ENCODE results near the gene ZNF219.

ZNF219 gene

GRCh38 chr14:21098076-21098891, at the start of gene ZNF219:
Gene ZNF219, minus strand, starts transcription at chr14:21098655. Its CDS starts 5,064 bp downstream, at chr14:21093591.
- no peak for DNase-seq (ENCODE audit: low read depth, low spot score)

GRCh38 chr14:21145437-21145836, 47.0 kb upstream of the ZNF219 start:
- no peak for DNase-seq (ENCODE audit: low read depth, low spot score)

- DNase-seq (ENCODE audit: low read depth, low spot score), result no peak
Measured at GRCh38 chr14:21142357-21142756, 43.9 kb upstream of the ZNF219 start.

- no peak for DNase-seq (ENCODE audit: low read depth, low spot score)
Measured at GRCh38 chr14:21136024-21136423, 37.6 kb upstream of the ZNF219 start.

- DNase-seq (ENCODE audit: low read depth, low spot score), result no peak
Measured at GRCh38 chr14:21133901-21134300, 35.4 kb upstream of the ZNF219 start.

- DNase-seq (ENCODE audit: low read depth, low spot score), result no peak
Measured at GRCh38 chr14:21123429-21123828, 25.0 kb upstream of the ZNF219 start.

GRCh38 chr14:21121122-21121521, 22.7 kb upstream of the ZNF219 start:
- DNase-seq (ENCODE audit: low read depth, low spot score), result no peak

GRCh38 chr14:21120686-21121085, 22.2 kb upstream of the ZNF219 start:
- no peak for DNase-seq (ENCODE audit: low read depth, low spot score)

- no peak for DNase-seq (ENCODE audit: low read depth, low spot score)
Measured at GRCh38 chr14:21118933-21119332, 20.5 kb upstream of the ZNF219 start.

- no peak for DNase-seq (ENCODE audit: low read depth, low spot score)
Measured at GRCh38 chr14:21113369-21113768, 14.9 kb upstream of the ZNF219 start.

- DNase-seq (ENCODE audit: low read depth, low spot score), result no peak
Measured at GRCh38 chr14:21112255-21112654, 13.8 kb upstream of the ZNF219 start.

GRCh38 chr14:21109377-21110138, 11.1 kb upstream of the ZNF219 start:
- DNase-seq (ENCODE audit: low read depth, low spot score), result no peak

- no peak for DNase-seq (ENCODE audit: low read depth, low spot score)
Measured at GRCh38 chr14:21108791-21109190, 10.3 kb upstream of the ZNF219 start.

- no peak for DNase-seq (ENCODE audit: low read depth, low spot score)
Measured at GRCh38 chr14:21107283-21107800, 8.9 kb upstream of the ZNF219 start.

- DNase-seq (ENCODE audit: low read depth, low spot score), result no peak
Measured at GRCh38 chr14:21106498-21107282, 8.2 kb upstream of the ZNF219 start.

GRCh38 chr14:21106176-21106497, 7.7 kb upstream of the ZNF219 start:
- DNase-seq (ENCODE audit: low read depth, low spot score), result no peak

GRCh38 chr14:21105095-21105494, 6.6 kb upstream of the ZNF219 start:
- DNase-seq (ENCODE audit: low read depth, low spot score), result no peak

GRCh38 chr14:21104448-21105060, 6.1 kb upstream of the ZNF219 start:
- DNase-seq (ENCODE audit: low read depth, low spot score), result peak; percentile 56

- DNase-seq (ENCODE audit: low read depth, low spot score), result peak; percentile 90
Measured at GRCh38 chr14:21103710-21104447, 5.4 kb upstream of the ZNF219 start.

GRCh38 chr14:21103411-21103709, 4.9 kb upstream of the ZNF219 start:
- DNase-seq (ENCODE audit: low read depth, low spot score), result no peak
